Activated T-cell treated with anti-CD3 and anti-CD28 coated beads for 4 hours (primary cell): Measurements from ENCODE around the gene GSTA1.
"Not testable (repeated sequence)": the region's sequence is repeated elsewhere in the genome, so short reads cannot be mapped to it uniquely, and the experiment has no call there.

ENCODE experiments used
- DNase-seq: peaks from one replicate; pipeline ENCODE4 v3.0.0-alpha.2; 2020

GSTA1 gene

DNA sequence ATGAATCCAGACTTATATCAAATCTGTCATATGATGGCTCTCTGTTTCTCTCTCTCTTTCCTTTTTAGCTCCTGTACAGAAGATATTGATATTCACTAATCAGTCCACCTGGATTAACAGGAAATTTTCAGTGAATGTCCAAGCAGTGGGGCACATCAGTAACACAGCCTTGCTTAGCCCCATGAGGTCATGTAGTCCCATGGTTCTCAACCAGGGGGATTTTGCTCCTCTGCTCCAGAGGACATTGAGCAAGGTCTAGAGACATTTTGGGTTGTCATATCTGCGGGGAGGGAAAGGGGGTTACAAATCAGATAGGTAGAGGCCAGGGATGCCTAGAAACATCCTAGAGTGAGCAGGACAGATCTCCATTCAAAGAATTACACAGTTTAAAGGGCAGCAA, 810 bp downstream of the GSTA1 start:
- DNase-seq: no peak

DNA sequence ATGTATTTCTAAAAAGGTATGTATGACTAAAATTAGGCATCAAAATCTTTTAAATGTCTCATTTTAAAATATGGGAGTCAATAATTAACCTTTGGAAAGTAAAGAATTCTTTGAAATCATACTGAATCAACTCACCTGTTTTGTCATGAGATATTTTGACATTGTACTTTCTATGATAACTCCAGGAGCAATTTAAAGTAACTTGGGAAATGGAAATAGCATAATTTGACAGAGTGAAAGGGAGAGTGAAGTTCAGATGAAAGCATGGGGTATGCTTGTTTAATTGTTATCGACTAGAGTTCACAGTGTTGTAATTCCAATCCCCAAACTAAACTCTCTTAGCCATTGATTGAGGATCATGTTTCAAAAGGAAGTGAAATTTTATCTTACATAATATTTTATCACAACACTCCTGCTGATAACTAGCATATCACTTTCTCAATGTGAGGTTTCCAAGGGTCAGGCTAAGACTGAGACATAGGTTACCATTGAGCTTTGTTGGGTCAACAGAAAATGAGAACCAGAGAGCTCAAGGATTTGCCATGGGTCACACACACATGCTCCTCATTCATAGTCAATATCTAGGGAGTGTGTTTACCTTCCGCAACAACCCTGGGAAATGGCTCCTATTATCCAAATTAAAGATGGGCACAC, 2.3 kb downstream of the GSTA1 start:
- DNase-seq: no peak

DNA sequence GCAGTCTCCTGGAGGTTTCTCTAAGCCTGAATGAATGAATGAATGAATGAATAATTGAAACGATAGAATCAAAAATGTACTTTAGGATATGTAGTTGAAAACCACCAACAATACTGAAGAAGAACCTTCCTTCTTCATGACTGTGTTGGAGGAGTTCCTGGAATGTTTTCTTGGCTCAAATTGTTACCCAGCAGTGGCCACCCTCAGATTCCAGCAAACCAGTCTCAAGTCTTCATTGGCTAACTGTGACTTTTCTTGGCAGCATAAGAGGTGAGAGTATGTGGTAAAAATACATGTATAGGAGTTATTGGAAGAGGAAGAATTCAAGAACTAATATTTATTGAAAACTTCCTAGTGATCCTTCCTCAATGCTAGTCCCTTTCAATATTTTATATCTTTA, 4.3 kb downstream of the GSTA1 start:
- DNase-seq: not testable (repeated sequence)

DNA sequence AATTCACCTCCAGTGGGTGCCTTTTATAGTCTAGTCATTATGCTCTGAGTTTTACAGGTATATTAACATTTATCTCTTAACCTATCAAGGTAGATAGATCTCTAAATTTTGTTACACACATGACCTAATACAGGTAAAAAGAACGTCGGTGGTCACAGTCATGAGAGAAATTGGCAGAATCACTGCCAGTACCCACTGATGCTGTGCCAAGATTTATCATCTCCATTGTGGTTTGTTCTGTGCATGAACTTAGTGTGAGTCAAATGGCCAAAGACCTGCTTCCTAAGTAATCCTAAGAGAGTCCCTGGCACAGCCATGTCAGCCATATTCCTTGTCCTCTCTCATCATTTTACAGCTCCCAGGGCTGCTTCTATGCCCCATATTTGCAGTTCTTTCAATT, 9.2 kb downstream of the GSTA1 start:
- not testable (repeated sequence) for DNase-seq

DNA sequence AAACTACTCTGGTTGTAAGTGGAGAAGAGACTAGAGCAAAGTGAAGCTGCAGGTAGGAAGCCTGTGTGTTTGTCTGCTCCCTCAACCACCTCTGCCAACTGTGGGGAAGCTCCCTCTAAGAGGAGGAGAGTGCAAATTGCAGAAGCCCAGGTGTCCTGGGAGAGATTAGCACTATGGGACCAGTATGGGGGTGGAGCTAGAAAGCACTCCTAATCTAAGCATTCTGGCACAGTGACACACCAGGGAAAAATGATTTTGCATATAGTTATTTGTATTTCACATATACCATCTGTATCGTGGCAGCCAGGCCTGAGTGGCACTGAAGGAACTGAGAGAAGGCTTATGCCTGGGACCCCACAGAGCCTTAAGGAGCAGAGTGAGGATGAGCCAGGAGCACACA, 12.8 kb downstream of the GSTA1 start:
- DNase-seq: no peak

DNA sequence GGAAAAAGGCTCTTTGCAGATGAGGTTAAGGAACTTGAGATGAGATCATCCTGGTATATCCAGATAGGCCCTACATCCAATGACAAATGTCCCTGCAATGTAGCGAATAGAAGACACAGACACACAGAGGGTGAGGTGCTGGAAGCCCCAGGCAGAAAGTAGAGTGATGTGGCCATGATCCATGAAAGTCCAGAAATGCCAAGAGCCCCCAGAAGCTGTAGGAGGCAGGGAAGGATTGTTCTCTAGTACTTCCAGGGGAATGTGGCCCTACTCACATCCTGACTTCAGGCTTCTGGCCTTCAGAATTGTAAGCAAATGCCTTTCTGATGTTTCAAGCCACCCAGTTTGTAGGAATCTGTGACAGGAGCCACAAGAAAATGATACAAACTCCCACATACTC, 14.0 kb downstream of the GSTA1 start:
- not testable (repeated sequence) for DNase-seq

DNA sequence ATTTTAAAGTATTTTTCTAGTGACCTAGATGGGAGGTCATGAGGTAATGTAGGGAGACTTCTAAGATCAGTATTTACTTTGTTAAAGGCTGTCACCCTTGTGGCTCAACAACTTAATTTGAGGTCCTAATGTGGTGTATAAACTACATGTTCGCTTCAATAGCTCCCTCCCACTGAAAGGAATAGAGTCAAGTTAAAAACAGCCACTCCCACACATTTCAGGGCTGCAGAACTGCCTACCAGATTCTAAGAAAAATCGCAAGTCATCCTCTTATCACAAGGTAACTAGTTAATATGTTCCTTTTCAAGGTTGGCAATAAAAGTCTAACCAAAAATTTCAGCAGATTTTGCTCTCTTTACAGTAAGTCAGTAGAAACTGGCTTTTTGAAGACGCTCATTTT, 15.1 kb downstream of the GSTA1 start:
- DNase-seq: no peak

DNA sequence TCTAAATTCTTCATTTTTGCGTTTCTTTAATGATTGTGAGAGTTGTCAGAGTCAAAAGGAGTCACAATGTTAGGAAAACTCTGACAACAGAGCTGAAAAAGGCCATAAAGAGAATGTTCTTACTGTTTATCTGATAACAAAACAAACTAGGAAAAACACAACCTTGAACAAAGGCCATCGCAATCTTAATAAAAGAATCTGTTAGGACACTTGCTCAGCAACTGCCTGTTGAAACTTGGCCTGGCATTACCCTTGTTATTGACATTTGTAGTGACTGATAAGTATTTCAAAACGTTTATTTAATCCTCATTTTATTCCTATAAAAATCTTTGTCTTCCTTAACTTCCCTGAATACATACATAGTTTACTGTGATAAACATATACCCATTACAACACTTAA, 15.7 kb downstream of the GSTA1 start:
- DNase-seq: no peak

DNA sequence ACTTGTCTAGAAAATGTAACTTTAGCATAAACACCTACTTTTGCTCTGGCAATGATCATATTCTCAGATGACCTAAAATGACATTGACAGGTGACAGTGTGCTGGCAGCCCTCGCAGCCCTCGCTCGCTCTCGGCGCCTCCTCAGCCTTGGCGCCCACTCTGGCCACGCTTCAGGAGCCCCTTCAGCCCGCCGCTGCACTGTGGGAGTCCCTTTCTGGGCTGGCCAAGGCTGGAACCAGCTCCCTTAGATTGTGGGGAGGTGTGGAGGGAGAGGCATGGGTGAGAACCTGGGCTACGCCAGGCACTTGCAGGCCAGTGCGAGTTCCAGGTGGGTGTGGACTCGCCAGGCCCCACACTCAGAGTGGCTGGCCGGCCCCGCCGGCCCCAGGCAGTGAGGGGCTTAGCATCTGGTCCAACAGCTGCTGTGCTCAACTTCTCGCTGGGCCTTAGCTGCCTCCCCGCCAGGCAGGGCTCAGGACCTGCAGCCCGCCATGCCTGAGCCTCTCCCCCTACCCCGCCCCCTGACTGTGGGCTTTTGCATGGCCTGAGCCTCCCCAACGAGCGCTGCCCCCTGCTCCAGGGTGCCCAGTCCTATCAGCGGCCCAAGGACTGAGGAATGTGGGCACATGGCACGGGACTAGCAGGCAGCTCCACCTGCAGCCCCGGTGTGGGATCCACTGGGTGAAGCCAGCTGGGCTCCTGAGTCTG, 17.2 kb downstream of the GSTA1 start:
- DNase-seq: no peak

DNA sequence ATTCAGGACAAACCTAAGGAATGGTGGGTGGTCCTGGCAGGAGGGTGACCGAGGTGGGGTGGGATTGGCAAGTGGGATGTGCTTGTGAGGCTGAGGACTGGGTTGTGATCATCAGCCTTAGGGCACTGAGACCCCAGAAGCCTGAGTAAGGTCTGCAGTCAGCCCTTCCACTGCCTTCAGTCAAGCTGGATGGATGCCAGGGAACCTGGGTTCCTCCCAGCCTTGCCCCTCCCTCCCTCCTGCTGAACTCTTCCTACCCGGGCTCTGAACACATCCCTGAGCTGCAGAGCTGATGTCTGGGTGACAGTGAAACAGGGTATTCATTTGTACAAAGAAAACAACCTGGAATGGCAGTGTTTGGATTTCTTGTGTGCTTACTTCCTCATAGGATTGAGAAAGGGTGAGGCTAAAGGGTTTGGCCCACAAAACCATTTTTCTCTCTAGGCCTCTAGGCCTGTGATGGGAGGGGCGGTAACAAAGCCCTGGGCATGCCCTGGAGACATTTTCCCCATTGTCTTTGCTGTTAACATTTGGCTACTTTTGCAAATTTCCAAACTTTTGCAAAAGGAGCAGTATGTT, 20.8 kb downstream of the GSTA1 start:
- DNase-seq: not testable (repeated sequence)

DNA sequence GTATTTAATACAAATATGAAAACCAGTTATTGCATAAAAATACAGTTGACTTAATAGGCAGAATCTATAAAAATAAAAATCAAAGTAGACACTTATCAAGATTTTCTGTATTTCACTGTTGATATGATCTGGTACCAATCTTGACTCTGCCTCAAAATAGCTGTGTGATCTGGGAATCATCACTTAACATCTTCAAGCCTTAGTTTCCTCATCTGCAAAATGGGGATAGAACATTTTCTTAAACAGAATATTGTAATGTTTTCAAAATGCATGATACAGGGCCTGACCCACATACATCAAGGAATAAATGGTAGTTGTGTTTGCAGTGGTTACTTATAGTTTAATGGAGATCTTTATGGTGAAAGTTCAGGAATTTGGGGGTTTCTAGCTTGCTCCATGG, 21.4 kb downstream of the GSTA1 start:
- DNase-seq: not testable (repeated sequence)

DNA sequence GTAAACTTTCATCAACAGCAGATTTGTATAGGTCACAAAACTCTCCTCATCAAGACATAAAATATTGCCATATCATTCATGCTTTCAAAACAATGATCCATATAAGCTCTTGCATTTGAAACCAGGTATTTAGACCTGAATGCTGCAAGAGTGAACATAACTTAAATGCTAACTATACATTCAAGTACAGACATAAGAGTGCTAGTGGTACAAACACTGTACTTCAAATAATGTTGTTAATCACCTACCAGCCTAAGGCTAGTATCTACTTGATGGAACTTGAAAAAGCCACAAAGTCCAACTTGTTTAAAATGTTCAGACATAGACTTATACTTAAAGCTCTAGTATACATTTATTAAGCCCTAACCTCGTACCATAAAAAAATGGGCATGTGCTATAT, 24.4 kb downstream of the GSTA1 start:
- no peak for DNase-seq

DNA sequence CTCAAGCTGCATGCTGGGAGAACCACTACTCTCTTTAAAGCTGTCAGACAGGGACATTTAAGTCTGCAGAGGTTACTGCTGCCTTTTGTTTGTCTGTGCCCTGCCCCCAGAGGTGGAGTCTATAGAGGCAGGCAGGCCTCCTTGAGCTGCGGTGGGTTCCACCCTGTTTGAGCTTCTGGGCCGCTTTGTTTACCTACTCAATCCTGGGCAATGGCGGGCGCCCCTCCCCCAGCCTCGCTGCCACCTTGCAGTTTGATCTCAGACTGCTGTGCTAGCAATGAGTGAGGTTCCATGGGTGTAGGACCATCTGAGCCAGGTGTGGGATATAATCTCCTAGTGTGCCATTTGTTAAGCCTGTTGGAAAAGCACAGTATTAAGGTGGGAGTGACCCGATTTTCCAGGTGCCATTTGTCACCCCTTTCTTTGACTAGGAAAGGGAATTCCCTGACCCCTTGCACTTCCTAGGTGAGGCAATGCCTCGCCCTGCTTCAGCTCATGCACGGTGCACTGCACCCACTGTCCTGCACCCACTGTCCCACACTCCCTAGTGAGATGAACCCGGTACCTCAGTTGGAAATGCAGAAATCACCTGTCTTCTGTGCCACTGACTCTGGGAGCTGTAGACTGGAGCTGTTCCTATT, 26.8 kb downstream of the GSTA1 start:
- DNase-seq: not testable (repeated sequence)

DNA sequence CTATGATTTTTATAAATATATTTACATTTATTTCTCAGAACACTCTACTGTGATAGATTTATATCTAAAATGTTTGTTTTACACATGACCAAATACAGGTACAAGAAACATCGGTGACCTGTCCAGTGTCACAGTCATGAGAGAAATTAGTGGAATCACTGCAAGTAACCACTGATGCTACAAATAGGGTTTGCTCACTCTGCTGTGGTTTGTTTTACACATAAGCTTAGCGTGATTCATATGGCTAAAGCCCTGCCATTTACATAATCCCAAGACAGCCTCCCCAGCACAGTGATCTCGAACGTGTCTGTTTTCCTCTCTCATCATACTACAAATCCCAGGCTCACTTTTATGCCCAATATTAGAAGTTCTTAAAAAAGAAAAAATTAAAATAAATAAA, 34.2 kb downstream of the GSTA1 start:
- DNase-seq: not testable (repeated sequence)

DNA sequence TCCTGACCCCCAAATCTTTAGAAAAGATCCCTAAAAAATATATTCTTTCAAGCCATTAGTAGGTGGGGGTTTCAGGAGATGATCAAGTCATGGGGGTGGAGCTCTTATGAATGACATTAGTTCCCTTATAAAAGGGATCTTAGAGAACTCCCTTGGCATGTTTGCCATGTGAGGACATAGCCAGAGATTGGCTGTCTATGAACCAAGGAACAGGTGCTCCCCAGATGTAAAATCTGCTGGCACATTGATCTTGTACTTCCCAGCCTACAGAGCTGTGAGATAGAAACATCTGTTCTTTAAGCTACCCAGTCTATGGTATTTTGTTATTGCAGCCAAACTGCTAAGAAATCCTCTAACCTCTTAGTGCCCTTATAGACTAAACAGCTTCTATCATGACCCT, 36.0 kb downstream of the GSTA1 start:
- not testable (repeated sequence) for DNase-seq

DNA sequence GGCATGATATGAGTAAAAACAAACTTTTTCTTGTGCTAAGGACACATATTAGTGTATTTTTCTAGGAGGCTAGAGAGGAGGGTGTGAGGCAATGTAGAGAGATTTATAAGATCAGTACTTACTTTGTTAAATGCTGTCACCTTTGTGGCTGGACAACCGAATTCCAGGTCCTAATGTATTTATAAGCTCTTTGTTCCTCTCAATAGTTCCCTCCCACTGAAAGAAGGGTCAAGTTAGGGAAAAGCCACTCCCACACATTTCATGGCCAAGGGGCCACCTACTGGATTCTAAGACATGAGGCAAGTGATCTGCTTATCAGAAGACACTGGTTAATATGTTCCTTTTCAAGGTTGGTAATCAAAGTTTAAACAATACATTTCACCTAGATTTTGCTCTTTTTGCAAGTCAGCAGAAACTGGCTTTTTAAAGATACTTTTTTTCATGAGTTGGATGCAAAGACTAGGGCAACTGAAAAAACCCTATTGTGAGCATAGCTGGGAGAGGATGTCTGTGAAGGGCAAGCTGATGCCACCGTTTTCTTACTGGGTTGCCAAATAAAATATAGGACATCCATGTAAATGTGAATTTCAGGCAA, 40.2 kb downstream of the GSTA1 start, which contains the start of gene GSTA2:
Gene GSTA2, minus strand, starts transcription at position 154 of the 595 bp plus-strand sequence. CDS start 5,528 bp downstream, outside the sequence.
- DNase-seq: not testable (repeated sequence)

DNA sequence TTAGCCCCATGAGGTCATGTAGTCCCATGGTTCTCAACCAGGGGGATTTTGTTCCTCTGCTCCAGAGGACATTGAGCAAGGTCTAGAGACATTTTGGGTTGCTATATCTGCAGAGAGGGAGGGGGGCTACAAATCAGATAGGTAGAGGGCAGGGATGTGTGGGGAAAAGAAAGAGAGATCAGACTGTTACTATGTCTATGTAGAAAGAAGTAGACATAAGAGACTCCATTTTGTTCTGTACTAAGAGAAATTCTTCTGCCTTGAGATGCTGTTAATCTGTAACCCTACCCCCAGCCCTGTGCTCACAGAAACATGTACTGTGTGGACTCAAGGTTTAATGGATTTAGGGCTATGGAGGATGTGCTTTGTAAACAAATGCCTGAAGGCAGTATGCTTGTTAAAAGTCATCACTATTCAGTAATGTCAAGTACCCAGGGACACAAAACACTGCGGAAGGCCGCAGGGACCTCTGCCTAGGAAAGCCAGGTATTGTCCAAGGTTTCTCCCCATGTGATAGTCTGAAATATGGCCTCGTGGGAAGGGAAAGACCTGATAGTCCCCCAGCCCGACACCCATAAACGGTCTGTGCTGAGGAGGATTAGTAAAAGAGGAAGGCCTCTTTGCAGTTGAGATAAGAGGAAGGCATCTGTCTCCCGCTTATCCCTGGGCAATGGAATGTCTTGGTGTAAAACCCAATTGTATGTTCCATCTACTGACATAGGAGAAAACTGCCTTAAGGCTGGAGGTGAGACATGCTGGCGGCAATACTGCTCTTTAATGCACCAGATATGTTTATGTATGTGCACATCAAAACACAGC, 41.7 kb downstream of the GSTA1 start:
- DNase-seq: not testable (repeated sequence)

DNA sequence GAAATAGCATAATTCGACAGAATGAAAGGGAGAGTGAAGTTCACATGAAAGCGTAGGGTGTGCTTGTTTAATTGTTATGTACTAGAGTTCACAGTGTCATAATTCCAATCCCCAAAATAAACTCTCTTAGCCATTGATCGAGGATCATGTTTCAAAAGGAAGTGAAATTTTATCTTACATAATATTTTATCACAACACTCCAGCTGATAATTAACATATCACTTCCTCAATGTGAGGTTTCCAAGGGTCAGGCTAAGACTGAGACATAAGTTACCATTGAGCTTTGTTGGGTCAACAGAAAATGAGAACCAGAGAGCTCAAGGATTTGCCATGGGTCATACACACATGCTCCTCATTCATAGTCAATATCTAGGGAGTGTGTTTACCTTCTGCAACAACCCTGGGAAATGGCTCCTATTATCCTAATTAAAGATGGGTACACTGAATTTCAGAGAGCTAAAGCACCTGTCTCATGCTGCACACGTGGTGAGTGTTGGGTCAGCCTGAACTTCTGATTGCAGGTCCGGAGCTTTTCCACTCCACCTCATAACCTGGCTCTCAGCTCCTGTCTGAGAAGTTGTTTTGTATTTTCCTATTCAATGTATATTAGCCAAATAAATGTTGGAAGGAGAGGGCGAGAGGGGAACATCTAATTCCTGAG, 43.4 kb downstream of the GSTA1 start:
- no peak for DNase-seq

DNA sequence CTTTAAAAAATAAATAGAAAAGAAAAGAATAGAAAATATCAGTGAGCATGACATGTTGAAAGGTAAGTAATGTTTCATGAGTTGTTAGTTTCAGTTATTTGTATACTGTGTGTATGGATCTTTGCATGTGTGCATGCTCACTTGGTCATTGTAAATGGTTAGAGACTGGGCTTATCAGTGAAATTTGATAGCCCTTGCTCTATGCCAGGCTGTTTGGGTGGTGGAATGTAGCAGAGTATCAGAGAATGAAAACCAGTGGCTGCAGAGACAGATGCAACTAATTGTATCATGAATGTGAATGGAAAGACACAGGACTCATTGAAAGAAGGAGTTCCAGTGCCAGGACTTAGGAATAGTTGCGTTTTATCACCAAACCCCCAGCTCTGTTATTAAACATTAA, 44.5 kb downstream of the GSTA1 start:
- DNase-seq: no peak

DNA sequence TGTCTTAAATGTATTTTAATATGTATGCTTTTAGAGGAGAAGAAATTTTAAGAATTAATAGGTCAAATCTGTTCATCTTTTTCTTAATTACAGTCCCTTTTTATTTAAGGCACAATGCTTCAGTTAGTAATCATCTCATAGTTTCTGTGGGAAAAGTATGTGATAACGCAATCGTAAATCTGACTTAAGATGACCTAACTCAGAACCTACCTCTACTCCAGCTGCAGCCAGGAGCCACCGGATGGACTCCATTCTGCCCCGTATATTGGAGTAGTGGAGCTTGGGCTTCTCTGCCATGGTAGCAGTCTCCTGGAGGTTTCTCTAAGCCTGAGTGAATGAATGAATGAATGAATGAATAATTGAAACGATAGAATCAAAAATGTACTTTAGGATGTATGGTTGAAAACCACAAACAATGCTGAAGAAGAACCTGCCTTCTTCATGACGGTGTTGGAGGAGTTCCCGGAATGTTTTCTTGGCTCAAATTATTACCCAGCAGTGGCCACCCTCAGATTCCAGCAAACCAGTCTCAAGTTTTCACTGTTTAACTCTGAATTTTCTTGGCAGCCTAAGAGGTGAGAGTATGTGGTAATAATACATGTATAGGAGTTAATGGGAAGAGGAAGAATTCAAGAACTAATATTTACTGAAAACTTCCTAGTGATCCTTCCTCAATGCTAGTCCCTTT, 45.8 kb downstream of the GSTA1 start:
- DNase-seq: not testable (repeated sequence)

DNA sequence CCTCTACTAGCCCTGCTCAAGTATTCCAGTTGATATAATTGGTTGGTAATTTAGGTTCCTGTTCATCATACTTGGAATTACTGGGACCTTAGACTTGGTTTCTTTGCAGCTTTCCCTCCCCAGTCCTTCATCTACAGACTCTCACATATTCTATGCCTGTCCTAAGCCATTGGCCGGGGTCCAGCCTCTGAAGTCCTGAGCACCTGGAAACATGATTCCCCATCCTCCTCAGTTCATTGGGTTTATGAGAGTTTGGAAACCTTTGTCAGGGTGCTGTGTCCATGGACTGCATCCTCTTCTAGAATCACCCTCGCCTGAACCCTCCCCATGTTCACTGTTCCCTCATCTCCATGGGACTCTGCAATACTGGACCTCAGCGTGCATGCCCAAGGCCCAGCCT, 49.2 kb downstream of the GSTA1 start:
- DNase-seq: no peak
